ENCODE measurements around the gene LSM12.
"Not testable (repeated sequence)": the region's sequence is repeated elsewhere in the genome, so short reads cannot be mapped to it uniquely, and the experiment has no call there.

LSM12 gene

GRCh38 chr17:44034688-44035087 lies 31.8 kb downstream of the LSM12 start:
- DNase-seq = not testable (repeated sequence)

- DNase-seq = no peak
Observed at GRCh38 chr17:44033861-44034408, 32.5 kb downstream of the LSM12 start.

DNA sequence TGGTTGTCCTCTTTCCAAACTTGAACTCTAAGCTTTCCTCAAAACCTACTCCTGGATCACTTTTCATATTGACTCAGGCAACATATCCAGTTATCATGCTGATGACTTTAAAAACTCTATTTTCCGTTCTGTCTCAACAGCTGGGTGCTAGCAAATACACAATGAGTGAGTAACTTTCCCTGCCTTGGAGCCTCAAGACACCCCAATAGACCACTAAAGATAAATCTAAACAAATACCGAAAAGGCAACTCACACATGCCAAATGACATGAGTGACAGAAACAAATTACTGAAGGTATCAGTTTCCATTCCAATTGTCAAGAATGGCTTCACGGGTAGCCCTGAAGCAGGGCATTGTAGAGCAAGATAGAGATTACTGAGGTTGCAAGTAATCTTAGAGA lies 36.0 kb downstream of the LSM12 start:
- DNase-seq = no peak

- DNase-seq = no peak
Observed at GRCh38 chr17:44029736-44030135, 36.7 kb downstream of the LSM12 start.

DNA sequence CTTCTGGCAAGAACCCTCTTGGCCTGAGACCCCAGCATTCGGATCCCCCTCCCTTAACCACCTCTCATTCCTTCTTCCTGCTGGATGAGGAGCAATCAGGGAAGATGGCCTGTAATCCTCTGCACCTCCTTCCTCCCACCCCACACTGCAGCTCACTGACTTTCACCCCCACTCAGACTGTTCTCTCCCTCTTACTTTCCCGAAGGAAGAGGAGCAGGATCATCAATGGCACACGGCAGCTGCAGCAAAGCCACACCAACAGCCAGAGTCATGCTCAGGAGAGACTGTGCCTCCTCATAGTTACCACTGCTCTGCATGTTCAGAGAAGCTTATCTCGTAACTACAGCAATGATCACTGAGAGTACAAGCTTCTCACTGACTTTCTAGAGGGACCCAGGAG lies 41.6 kb downstream of the LSM12 start:
- no peak for DNase-seq

DNA sequence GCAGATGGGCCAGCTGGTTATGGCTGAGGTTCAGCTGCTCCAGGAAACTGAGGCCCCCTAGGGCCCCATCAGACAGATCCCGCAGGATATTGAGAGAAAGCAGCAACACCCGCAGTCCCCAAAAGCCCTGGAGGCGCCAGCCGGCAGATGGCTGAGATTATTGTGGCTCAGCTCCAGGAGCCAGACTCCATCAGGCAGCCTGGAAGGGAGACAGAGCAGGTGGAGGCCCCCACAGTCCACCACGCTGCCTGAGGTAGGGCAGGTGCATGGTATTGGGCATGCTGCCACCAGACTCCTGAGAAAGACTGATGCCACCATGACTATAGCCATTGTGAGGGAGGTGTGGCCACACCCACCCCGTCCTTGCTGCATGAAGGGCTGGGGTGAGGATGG lies 42.2 kb downstream of the LSM12 start:
- no peak for DNase-seq

DNA sequence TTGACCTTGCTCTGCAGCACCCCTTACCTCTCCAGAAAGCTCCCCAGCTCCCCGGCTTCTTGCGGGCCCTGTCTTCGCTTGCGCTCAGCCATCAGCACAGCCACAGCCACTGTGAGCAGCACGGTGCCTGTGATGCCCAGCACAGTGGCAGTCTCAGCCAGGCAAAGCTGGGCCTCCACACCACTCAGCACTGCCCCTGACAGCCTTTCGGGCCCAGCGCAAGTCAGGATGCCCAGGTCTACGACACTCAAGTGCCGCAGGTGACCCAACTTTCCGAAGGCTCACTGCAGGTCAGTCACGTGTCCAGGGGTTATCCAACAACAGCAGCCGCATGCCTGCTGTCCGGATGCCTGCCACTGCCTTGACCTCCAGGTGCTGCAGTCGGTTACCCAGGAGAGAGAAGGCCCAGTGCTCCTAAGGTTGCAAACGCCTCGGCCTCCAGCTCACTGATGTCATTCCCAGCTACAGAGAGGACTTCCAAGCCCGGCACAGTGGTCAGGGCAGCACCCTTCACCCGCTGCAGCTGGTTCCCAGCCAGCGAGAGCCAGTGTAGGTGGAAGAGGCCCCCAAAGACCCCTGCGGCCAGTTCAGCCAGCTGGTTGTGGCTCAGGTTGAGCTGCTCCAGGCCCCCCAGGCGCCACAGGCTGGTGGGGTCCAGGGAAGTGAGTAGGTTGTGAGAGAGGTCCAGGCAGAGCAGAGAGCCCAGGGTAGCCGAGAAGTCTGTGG lies 42.8 kb downstream of the LSM12 start:
- DNase-seq = no peak

- no peak for DNase-seq
Observed at GRCh38 chr17:44022246-44022645, 44.2 kb downstream of the LSM12 start.

- not testable (repeated sequence) for DNase-seq
Observed at GRCh38 chr17:44021227-44021626, 45.2 kb downstream of the LSM12 start.

GRCh38 chr17:44014437-44015172 lies 51.9 kb downstream of the LSM12 start, which contains the start of gene TMEM101:
TSS of gene TMEM101 (minus strand) at chr17:44014963. CDS start at chr17:44014952, 11 bp downstream.
- DNase-seq = peak; percentile 80

- DNase-seq = no peak
Observed at GRCh38 chr17:44014133-44014436, 52.4 kb downstream of the LSM12 start.

GRCh38 chr17:44012874-44013273 lies 53.6 kb downstream of the LSM12 start:
- DNase-seq = no peak

DNA sequence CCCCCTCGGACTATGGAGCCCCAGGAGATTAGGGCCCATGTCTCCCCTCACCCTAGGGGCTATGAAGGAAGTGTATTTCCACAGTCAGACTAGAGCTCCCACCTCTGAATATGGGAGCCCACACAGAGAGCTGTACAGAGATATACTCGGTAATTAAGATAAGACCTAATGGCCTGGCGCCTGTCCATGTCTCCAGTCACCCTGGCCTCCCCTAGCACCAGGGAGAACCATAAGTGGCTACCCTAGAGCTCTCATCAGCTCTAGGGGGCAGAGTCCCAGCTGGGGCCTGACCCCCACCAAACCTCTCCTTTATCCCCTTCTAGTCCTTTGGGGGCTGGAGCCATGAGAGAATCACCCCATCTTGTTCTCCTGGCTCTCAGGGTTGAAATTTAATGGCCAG lies 54.1 kb downstream of the LSM12 start:
- DNase-seq = no peak

DNA sequence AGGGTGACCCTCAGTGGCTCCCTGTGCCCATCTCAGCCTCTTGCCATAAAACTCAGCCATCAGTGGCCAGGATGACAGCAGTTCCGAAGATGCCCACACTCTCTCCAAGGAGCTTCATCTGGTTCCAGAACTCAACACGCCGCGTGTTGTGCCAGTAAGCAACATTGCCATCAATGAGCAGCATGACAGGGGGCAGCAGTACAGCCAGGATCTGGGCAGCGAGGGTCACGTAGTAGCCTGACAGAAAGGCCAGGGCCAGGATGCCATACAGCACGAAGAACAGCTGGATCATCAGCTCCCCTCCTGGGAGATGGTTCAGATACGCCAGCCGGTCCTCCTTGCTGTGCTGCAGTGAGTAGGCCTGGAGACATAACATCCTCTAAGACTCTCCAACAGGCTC lies 54.6 kb downstream of the LSM12 start:
- no peak for DNase-seq

GRCh38 chr17:44010966-44011647 lies 55.4 kb downstream of the LSM12 start:
- DNase-seq = no peak

DNA sequence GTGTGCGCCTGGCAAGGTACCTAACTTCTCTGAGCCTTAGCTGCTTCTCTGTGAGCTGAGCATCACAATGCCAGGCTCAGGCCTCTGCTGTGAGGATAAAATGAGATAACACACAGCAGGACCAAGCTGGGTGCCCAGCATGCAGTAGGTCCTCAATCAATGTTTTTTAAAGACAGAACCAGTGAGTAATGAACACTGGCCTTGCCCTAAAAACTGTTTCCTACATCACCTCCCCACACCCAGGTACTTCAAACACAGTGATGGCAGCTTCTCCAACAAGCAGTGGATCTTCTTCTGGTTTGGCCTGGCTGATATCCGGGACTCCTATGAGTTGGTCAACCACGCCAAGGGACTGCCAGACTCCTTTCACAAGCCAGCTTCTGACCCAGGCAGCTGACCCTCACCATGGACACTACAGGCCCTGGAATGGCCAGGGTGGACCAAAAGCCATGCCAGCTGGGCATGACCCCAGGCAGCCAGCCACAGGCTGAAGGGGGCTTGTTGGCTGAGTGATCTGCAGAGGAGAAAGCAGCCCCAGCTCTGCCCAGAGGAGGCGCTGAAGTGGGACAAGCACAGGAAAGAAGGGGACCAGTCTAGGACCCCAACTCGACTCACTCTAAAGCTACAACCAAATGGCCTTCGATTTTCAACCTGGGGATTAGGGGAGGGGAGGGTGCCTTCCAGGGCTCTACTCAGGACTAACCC lies 58.1 kb downstream of the LSM12 start:
- no peak for DNase-seq

DNA sequence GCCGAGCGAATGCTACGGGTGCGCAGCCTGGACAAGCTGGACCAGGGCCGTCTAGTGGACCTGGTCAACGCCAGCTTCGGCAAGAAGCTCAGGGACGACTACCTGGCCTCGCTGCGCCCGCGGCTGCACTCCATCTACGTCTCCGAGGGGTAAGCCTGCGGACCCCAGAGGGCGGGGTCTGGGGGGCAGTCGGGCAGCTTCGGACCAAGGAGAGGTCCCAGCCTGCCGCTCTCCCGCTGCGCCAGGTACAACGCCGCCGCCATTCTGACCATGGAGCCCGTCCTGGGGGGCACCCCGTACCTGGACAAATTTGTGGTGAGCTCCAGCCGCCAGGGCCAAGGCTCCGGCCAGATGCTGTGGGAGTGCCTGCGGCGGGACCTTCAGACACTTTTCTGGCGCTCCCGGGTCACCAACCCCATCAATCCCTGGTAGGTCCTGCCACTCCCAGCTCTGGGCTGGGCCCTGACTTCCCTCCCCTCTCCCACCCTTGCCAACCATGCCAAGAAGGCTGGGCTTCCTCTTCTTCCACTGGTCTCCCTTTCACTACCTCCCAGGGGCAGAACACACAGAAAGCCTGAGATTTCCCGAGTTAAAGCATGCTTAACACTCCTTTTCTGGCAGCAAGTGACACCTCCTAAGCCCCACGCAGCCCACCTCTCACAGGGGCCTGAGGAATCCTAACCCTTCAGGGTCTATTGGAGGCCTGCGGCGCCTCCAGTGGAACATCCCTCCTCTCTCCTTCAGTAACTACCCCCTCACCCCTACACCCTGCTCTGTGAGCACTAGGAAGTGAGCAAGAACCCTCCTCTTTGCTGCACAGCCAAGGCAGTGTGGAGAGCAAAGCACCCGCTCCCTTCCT lies 58.9 kb downstream of the LSM12 start:
- no peak for DNase-seq

DNA sequence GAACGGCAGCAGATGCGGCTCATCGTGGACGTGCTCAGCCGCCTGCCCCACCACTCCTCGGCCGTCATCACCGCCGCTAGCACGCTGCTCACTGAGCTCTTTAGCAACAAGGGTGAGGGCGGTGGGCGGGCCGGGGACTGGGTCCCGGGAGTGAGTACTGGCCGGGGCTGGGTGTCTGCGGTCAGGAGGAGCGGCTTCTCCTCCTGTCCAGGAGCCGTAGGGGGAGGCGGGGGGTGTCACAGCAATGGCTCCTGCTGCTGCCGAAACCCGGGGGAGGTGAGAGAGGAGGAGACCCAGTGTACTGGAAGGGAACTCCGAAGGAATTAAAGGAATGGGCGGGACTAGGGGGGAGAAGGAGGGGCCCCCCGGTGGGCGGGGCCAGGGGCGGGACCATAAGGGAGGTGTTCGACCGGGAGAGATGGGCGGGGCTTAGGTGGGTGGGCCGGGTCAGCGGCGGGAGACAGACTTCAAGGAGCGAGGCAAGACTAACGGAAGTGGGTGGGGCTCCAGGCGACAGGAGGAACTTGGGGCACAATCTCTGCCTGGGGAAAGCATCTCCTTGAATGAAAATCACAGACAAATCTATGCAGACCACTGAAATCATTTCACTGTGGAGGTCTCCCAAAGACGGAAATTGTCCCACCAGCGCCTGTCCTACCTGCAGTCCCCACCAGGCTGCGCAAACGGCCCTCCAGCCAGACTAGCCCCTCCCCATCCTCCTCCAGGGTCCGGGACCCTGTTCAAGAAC lies 59.7 kb downstream of the LSM12 start:
- DNase-seq = peak; percentile 90

DNA sequence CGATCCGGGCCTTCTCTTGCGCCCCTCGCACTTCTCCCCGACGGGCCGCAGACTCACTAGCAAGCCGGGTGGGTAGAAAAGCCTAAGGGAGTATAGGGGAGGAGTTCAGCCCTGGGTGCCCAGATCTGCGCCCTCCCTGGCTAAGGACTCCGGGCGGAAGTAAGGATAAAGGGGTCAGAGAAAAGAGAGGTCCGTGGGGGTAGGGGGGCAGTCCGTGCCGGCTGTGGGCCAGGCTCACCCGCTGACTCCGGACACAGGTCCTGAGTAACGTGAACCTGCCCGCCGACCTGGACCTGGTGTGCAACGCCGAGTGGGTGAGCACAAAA lies 60.2 kb downstream of the LSM12 start:
- DNase-seq = no peak

DNA sequence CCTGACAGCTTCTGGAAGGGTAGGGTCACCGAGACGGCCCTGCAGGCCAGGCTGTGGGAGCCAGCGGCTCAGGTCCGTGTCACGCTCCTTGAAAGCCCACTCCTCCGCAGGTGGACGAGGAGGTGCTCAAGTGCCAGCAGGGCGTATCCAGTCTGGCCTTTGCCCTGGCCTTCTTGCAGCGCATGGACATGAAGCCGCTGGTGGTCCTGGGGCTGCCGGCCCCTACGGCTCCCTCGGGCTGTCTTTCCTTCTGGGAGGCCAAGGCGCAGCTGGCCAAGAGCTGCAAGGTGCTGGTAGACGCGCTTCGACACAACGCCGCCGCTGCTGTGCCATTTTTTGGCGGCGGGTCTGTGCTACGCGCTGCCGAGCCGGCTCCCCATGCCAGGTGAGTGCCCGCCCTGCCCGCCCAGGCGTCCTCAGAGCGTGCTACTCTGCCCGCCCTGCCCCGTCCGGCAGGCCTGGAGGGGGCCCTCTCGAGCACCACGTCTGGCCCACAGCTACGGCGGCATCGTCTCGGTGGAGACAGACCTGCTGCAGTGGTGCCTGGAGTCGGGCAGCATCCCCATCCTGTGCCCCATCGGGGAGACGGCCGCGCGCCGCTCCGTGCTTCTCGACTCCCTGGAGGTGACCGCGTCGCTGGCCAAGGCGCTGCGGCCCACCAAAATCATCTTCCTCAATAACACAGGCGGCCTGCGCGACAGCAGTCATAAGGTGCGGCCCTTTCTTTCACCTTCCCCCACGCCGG lies 60.8 kb downstream of the LSM12 start:
- DNase-seq = peak; percentile 42
